ENCODE measurements around the gene PACS1.
A peak's percentile ranks its signal among the peaks of the same experiment; 100 is the strongest.

PACS1 gene

GRCh38 chr11:66264383-66264782 is 194.3 kb downstream of the PACS1 start:
- TF ChIP-seq, protein P1, sequence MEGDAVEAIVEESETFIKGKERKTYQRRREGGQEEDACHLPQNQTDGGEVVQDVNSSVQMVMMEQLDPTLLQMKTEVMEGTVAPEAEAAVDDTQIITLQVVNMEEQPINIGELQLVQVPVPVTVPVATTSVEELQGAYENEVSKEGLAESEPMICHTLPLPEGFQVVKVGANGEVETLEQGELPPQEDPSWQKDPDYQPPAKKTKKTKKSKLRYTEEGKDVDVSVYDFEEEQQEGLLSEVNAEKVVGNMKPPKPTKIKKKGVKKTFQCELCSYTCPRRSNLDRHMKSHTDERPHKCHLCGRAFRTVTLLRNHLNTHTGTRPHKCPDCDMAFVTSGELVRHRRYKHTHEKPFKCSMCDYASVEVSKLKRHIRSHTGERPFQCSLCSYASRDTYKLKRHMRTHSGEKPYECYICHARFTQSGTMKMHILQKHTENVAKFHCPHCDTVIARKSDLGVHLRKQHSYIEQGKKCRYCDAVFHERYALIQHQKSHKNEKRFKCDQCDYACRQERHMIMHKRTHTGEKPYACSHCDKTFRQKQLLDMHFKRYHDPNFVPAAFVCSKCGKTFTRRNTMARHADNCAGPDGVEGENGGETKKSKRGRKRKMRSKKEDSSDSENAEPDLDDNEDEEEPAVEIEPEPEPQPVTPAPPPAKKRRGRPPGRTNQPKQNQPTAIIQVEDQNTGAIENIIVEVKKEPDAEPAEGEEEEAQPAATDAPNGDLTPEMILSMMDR (IDR thresholded peaks at IDR 0.05; ENCODE audit: control insufficient read depth, extremely low read depth, insufficient read depth): no peak
- no peak for DNase-seq (ENCODE audit: low read depth)
- H3K4me3 ChIP-seq (ENCODE audit: low read depth, low read length): no peak overlapping the region

- DNase-seq (ENCODE audit: low read depth): no peak
These were observed 194.8 kb downstream of the PACS1 start for GRCh38 chr11:66264914-66265313.

GRCh38 chr11:66265531-66266377 is 195.7 kb downstream of the PACS1 start:
- DNase-seq (ENCODE audit: low read depth): no peak
- TF ChIP-seq, protein P1 (IDR thresholded peaks at IDR 0.05; ENCODE audit: control insufficient read depth, extremely low read depth, insufficient read depth): no peak
- no peak overlapping the region for H3K4me3 ChIP-seq (ENCODE audit: low read depth, low read length)

More at GRCh38 chr11:66264914-66265313, 194.8 kb downstream of the PACS1 start:
- TF ChIP-seq, protein P1 (IDR thresholded peaks at IDR 0.05; ENCODE audit: control insufficient read depth, extremely low read depth, insufficient read depth): peak; percentile 32; the same call in 1 of the 2 replicates
- no peak overlapping the region for H3K4me3 ChIP-seq (ENCODE audit: low read depth, low read length)

DNA sequence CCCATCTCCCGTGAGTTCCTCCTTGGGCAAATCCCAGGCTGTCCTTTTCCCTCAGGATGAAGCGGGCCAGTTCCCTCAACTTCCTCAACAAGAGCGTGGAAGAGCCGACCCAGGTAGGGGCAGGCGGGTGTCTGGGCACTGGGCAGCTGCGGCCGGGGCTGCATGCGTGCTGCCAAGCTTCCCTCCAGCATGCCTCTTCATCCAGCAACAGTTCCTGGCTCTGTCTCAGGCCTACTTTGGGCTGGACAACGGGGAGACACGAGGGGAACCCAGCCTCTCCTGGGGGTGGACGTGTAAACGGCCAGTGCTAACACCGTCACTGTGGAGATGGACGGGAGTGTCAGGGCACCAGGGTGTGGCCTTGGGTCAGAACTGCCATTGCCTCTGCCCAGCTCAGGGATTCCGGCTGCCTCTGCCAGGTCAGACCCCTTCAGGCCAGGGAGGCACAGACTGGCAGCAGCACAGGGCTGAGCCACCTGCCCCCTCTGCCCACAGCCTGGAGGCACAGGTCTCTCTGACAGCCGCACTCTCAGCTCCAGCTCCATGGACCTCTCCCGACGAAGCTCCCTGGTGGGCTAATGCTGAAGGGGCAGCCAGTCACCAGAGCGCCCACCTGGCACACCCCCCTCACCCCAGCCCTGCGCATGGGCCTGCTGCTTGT is 196.4 kb downstream of the PACS1 start:
- TF ChIP-seq, protein P1 (IDR thresholded peaks at IDR 0.05; ENCODE audit: control insufficient read depth, extremely low read depth, insufficient read depth): no peak

GRCh38 chr11:66267039-66267378 is 196.9 kb downstream of the PACS1 start:
- H3K4me3 ChIP-seq (ENCODE audit: low read depth, low read length): peak overlapping the region; percentile 96

More for the DNA sequence above, 196.4 kb downstream of the PACS1 start:
- DNase-seq (ENCODE audit: low read depth): no peak
- peak overlapping the region; percentile 96 for H3K4me3 ChIP-seq (ENCODE audit: low read depth, low read length)

GRCh38 chr11:66267379-66268243 is 197.5 kb downstream of the PACS1 start:
- TF ChIP-seq, protein P1 (IDR thresholded peaks at IDR 0.05; ENCODE audit: control insufficient read depth, extremely low read depth, insufficient read depth): no peak
- H3K4me3 ChIP-seq (ENCODE audit: low read depth, low read length): peak overlapping the region; percentile 96
- no peak for DNase-seq (ENCODE audit: low read depth)

More at GRCh38 chr11:66267039-66267378, 196.9 kb downstream of the PACS1 start:
- TF ChIP-seq, protein P1 (IDR thresholded peaks at IDR 0.05; ENCODE audit: control insufficient read depth, extremely low read depth, insufficient read depth): no peak
- no peak for DNase-seq (ENCODE audit: low read depth)

Measured in LNCaP clone FGC (cell line).